Liver (tissue), 9 donors: ENCODE data around the gene RASL10A. TPM values are rescaled to one million over a fixed set of nuclear protein-coding genes. Genes with fewer than 3 reads are reported as not detected.

Experiments
- DNase-seq: peaks from one replicate; pipeline ENCODE4 v3.0.0-alpha.2; 2017; ENCODE audit warnings: low spot score
- H3K27ac ChIP-seq, 2 donors: one replicate each; pipeline ENCODE4 v1.7.0; 2013; ENCODE audit warnings: inconsistent platforms in 2 of 2, low read length in 2 of 2, control low read depth in 1 of 2, low read depth in 1 of 2, mild to moderate bottlenecking in 1 of 2
- H3K27me3 ChIP-seq, 4 donors: one replicate each; pipeline versions ENCODE4 v1.6.1 to v1.7.0; 2013; ENCODE audit warnings: low read length in 3 of 4, inconsistent platforms in 1 of 4, mild to moderate bottlenecking in 1 of 4, moderate library complexity in 1 of 4; ENCODE audit not compliant: control insufficient read depth in 4 of 4, insufficient read depth in 4 of 4
- H3K36me3 ChIP-seq, 4 donors: one replicate each; pipeline versions ENCODE4 v1.6.1 to v1.7.0; 2013; ENCODE audit warnings: low read length in 3 of 4, mild to moderate bottlenecking in 3 of 4, low read depth in 1 of 4, moderate library complexity in 1 of 4; ENCODE audit not compliant: control insufficient read depth in 4 of 4, insufficient read depth in 3 of 4
- H3K4me1 ChIP-seq, 4 donors: one replicate each; pipeline versions ENCODE4 v1.6.1 to v1.7.0; 2013; ENCODE audit warnings: low read length in 3 of 4, mild to moderate bottlenecking in 3 of 4, moderate library complexity in 1 of 4; ENCODE audit not compliant: control insufficient read depth in 4 of 4, insufficient read depth in 4 of 4
- H3K4me3 ChIP-seq, 3 donors: one replicate each; pipeline versions ENCODE4 v1.6.1 to v1.7.0; 2013; ENCODE audit warnings: low read length in 3 of 3, control low read depth in 1 of 3, low read depth in 1 of 3, mild to moderate bottlenecking in 1 of 3
- H3K9ac ChIP-seq, 2 donors: one replicate each; pipeline ENCODE4 v1.7.0; 2013; ENCODE audit warnings: low read length in 2 of 2, mild to moderate bottlenecking in 2 of 2, moderate library complexity in 2 of 2, control low read depth in 1 of 2, low read depth in 1 of 2
- H3K9me3 ChIP-seq, 4 donors: one replicate each; pipeline versions ENCODE4 v1.6.1 to v1.7.0; 2013; ENCODE audit warnings: low read length in 3 of 4; ENCODE audit not compliant: control insufficient read depth in 4 of 4
- EGR1 ChIP-seq, 2 donors: IDR thresholded peaks; 2 replicates each; pipeline ENCODE4 v1.6.1; 2016 to 2018; ENCODE audit warnings: antibody characterized with exemption in 2 of 2, low read depth in 2 of 2
- FOXA1 ChIP-seq: IDR thresholded peaks from 2 replicates; pipeline ENCODE4 v1.6.1; 2016; ENCODE audit warnings: antibody characterized with exemption
- FOXA2 ChIP-seq: IDR thresholded peaks from 2 replicates; pipeline ENCODE4 v1.6.1; 2016; ENCODE audit warnings: antibody characterized with exemption
- GABPA ChIP-seq, 2 donors: IDR thresholded peaks in 1 of 2; conservative IDR thresholded peaks in 1 of 2; 2 replicates each; pipeline ENCODE4 v1.6.1; 2016; ENCODE audit warnings: antibody characterized with exemption in 2 of 2, mild to moderate bottlenecking in 1 of 2, moderate library complexity in 1 of 2
- HNF4A ChIP-seq, 2 donors: conservative IDR thresholded peaks; 2 replicates each; pipeline ENCODE4 v1.6.1; 2016; ENCODE audit warnings: antibody characterized with exemption in 2 of 2, mild to moderate bottlenecking in 2 of 2
- JUND ChIP-seq, 2 donors: IDR thresholded peaks; 2 replicates each; pipeline ENCODE4 v1.6.1; 2016; ENCODE audit warnings: antibody characterized with exemption in 2 of 2
- NR2F2 ChIP-seq: IDR thresholded peaks from 2 replicates; pipeline ENCODE4 v1.6.1; 2016; ENCODE audit warnings: antibody characterized with exemption
- RAD21 ChIP-seq, 2 donors: IDR thresholded peaks; 2 replicates each; pipeline ENCODE4 v1.6.1; 2016; ENCODE audit warnings: antibody characterized with exemption in 2 of 2, mild to moderate bottlenecking in 2 of 2
- RXRA ChIP-seq, 2 donors: IDR thresholded peaks; 2 replicates each; pipeline ENCODE4 v1.6.1; 2017 to 2018; ENCODE audit warnings: antibody characterized with exemption in 2 of 2, mild to moderate bottlenecking in 1 of 2
- WGBS: extraction: QIAGEN DNeasy Blood & Tissue Kit; methylation state at CpG from one replicate; pipeline ENCODE4 v1.1.7; 2013; 5-methylcytosine and 5-hydroxymethylcytosine counted together
- polyA plus RNA-seq, 2 donors: library from polyadenylated mRNA; stranded (reverse) in 1 of 2; unstranded in 1 of 2; fragments of 200-250 nt in 1 of 2; fragments of >200 nt in 1 of 2; fragmentation: Nextera tagmentation in 1 of 2; extraction: Ambion mirVana in 1 of 2; gene quantifications; one replicate each; pipeline versions ENCODE4 v1.2.1 to v1.2.3, GENCODE V29; 2013 to 2015
- total RNA-seq, 2 donors: library from RNA; depleted of rRNA; stranded (reverse); fragments of >200 nt; gene quantifications; one replicate each; pipeline ENCODE4 v1.2.3, GENCODE V29; 2014
- TF ChIP-seq, protein P1 (sequence below): IDR thresholded peaks from 2 replicates; pipeline ENCODE4 v1.6.1; 2016; ENCODE audit warnings: antibody characterized with exemption, mild to moderate bottlenecking
- TF ChIP-seq, protein P2 (sequence below): IDR thresholded peaks from 2 replicates; pipeline ENCODE4 v1.6.1; 2016; ENCODE audit warnings: antibody characterized with exemption
- TF ChIP-seq, protein P3 (sequence below): fragments of 150-350 bp; IDR thresholded peaks from 2 replicates; pipeline ENCODE4 v1.5.1; 2017; ENCODE audit warnings: improper control_type of control experiment, low read depth, low read length; ENCODE audit not compliant: missing input control
- donor health status: healthy.
- donor health status: healthy.
- donor health status: healthy.
- donor health status: healthy.
- donor health status: healthy.

RASL10A gene
- total and polyA plus RNA-seq, 4 donors: 0.10 to 0.79 (median 0.47) TPM

DNA sequence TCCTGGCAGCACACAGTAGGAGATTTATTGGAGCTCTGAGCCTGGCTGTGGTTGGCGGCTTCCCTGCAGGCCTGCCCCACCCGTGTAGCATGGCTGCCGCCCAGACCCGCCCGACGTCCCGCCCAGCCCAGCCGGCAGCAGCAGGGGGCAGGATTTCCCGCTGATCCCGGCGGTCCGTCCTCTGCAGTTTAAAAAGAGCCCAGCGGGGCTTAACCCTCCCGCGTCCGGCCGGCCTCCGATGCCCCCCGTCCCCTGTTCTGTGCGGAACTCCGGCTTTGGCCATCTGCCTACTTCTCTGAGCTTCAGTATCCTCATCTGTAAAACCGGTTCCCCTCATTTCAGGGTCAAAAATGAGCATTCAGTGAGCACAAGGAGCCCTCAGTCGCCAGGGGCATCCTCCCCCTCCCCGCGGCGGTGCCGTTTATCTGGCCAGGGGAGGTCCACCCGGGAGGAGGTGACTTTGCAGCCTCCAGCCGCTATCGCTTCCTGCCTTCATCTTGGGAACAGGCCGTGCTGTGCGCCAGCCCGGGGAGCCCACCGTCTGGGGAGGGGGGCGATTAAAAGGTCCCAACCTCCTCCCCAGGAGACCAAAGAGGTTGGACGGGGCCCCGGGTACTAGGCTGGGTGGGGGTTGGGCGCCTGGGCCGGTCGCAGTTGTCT, 9.2 kb downstream of the RASL10A start, which contains the start of gene GAS2L1 (continued):
- TF ChIP-seq, protein P1, sequence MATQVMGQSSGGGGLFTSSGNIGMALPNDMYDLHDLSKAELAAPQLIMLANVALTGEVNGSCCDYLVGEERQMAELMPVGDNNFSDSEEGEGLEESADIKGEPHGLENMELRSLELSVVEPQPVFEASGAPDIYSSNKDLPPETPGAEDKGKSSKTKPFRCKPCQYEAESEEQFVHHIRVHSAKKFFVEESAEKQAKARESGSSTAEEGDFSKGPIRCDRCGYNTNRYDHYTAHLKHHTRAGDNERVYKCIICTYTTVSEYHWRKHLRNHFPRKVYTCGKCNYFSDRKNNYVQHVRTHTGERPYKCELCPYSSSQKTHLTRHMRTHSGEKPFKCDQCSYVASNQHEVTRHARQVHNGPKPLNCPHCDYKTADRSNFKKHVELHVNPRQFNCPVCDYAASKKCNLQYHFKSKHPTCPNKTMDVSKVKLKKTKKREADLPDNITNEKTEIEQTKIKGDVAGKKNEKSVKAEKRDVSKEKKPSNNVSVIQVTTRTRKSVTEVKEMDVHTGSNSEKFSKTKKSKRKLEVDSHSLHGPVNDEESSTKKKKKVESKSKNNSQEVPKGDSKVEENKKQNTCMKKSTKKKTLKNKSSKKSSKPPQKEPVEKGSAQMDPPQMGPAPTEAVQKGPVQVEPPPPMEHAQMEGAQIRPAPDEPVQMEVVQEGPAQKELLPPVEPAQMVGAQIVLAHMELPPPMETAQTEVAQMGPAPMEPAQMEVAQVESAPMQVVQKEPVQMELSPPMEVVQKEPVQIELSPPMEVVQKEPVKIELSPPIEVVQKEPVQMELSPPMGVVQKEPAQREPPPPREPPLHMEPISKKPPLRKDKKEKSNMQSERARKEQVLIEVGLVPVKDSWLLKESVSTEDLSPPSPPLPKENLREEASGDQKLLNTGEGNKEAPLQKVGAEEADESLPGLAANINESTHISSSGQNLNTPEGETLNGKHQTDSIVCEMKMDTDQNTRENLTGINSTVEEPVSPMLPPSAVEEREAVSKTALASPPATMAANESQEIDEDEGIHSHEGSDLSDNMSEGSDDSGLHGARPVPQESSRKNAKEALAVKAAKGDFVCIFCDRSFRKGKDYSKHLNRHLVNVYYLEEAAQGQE: no peak
- no peak for TF ChIP-seq EGR1 (IDR thresholded peaks at IDR 0.05; ENCODE audit: low read depth in 2 of 2)
- TF ChIP-seq FOXA2: no peak
- TF ChIP-seq JUND (IDR thresholded peaks at IDR 0.05): no peak
- no peak for TF ChIP-seq HNF4A (conservative IDR thresholded peaks at IDR 0.05)

DNA sequence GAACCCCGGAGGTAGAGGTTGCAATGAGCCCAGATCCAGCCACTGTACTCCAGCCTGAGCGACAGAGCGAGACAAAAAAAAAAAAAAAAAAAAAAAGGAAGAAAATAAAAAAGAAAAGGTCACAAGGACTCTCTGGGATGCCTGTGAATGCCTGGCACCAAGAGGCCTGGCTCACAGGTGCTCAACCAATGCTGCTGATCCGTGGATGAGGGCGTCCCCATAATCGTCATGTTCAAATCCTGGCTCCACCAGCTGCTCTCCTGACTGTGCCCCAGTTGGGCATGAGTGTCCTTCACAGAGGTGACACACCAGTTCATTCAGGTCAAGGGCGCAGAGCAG, 9.7 kb downstream of the RASL10A start:
- H3K9ac ChIP-seq: no peak overlapping the region
- H3K9me3 ChIP-seq: no peaks in the 10 kb centered on the region
- H3K4me1 ChIP-seq: peaks cover 19 to 59% (median 37%) of the 10 kb centered on the region in 4 donors
- TF ChIP-seq EGR1 (IDR thresholded peaks at IDR 0.05; ENCODE audit: low read depth in 2 of 2): no peak
- TF ChIP-seq RAD21 (IDR thresholded peaks at IDR 0.05): no peak
- TF ChIP-seq GABPA (IDR thresholded peaks at IDR 0.05 in 1 of 2, conservative IDR thresholded peaks at IDR 0.05 in 1 of 2): no peak
- TF ChIP-seq, protein P2, sequence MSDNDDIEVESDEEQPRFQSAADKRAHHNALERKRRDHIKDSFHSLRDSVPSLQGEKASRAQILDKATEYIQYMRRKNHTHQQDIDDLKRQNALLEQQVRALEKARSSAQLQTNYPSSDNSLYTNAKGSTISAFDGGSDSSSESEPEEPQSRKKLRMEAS: no peak
- TF ChIP-seq FOXA2: no peak
- no peak overlapping the region for H3K27ac ChIP-seq
- no peak for DNase-seq
- H3K4me3 ChIP-seq: no peak overlapping the region
- no peaks in the 10 kb centered on the region for H3K27me3 ChIP-seq
- 52% methylated on average over 7 of the region's 7 CpGs for WGBS
- H3K36me3 ChIP-seq: peaks cover 0 to 3% (median under 1%) of the 10 kb centered on the region in 4 donors

DNA sequence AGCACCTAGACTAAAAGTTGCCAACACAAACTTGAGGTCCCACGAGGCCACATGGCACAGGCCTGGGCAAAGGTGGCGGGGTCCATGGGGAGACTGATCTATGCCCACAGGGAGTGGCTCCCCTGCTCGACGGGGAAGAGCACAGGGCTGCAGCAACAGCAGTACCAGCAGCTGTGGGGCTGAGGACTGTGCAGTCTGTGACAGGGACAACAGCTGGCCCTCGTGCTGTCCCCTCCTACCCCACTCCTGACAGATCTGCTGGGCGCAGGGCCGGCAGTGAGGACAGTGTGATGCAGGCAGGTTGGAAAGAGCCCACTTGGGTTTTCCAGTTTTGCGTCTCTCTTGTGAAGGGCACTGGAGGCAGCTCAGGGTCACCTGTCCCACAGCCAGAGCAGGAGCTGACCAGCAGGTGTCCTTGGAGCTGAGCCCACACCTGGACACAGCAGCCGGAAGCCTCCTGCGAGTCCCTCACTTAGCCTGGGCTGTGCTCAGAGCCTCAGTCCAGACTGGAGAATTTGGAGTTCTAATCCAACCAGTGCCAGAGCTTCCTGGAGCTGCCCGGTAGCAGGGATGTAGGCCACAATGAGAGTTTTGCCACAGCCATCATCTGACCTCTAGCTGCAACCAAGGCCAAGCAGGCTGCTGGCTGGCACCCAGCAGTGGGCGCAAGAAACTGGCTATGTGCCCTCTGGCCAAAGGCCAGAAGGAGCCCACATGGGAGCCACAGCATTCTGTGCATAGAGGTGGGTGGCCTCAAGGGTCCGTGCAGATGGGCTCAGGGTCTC, 12.6 kb downstream of the RASL10A start:
- 31% methylated on average over 13 of the region's 13 CpGs for WGBS
- DNase-seq: no peak
- Histone ChIP-seq H3K27ac (peak overlapping the region; percentile 32 to 43), H3K9ac (no peak overlapping the region), H3K4me3 (no peak overlapping the region), H3K9me3 (no peaks in the 10 kb centered on the region), H3K36me3 (peaks cover 6 to 28% (median 19%) of the 10 kb centered on the region in 4 donors), H3K27me3 (no peaks in the 10 kb centered on the region), H3K4me1 (peaks cover 10 to 37% (median 29%) of the 10 kb centered on the region in 4 donors)
- no peak for TF ChIP-seq EGR1 (IDR thresholded peaks at IDR 0.05; ENCODE audit: low read depth in 2 of 2)
- TF ChIP-seq HNF4A (conservative IDR thresholded peaks at IDR 0.05): no peak
- TF ChIP-seq NR2F2: no peak
- no peak for TF ChIP-seq FOXA1
- no peak for TF ChIP-seq GABPA (IDR thresholded peaks at IDR 0.05 in 1 of 2, conservative IDR thresholded peaks at IDR 0.05 in 1 of 2)
- peak; percentile 10 to 33 for TF ChIP-seq RAD21 (IDR thresholded peaks at IDR 0.05)
- TF ChIP-seq, protein P3, sequence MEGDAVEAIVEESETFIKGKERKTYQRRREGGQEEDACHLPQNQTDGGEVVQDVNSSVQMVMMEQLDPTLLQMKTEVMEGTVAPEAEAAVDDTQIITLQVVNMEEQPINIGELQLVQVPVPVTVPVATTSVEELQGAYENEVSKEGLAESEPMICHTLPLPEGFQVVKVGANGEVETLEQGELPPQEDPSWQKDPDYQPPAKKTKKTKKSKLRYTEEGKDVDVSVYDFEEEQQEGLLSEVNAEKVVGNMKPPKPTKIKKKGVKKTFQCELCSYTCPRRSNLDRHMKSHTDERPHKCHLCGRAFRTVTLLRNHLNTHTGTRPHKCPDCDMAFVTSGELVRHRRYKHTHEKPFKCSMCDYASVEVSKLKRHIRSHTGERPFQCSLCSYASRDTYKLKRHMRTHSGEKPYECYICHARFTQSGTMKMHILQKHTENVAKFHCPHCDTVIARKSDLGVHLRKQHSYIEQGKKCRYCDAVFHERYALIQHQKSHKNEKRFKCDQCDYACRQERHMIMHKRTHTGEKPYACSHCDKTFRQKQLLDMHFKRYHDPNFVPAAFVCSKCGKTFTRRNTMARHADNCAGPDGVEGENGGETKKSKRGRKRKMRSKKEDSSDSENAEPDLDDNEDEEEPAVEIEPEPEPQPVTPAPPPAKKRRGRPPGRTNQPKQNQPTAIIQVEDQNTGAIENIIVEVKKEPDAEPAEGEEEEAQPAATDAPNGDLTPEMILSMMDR: peak; percentile 25
- no peak for TF ChIP-seq RXRA (IDR thresholded peaks at IDR 0.05)
- TF ChIP-seq, protein P1: no peak
